ENCODE data around the gene EPDR1.

GRCh38 chr7:37988721-37989650 is 68.5 kb downstream of the EPDR1 start:
- no peak for TF ChIP-seq CTCF (optimal IDR thresholded peaks at IDR 0.05 in 1 of 3, IDR thresholded peaks at IDR 0.05 in 1 of 3, conservative IDR thresholded peaks at IDR 0.05 in 1 of 3; ENCODE audit: extremely low read depth in 1 of 3, insufficient read depth in 2 of 3, low read length in 3 of 3)
- TF ChIP-seq EZH2 (IDR thresholded peaks at IDR 0.05; ENCODE audit: low read length), result no peak
